ENCODE results near the gene SLC27A1. TPM values are rescaled to one million over a fixed set of nuclear protein-coding genes. Genes with fewer than 3 reads are reported as not detected.

Gene SLC27A1
- total RNA-seq, 1 donor from 2014 or later, result 27.8 TPM

Other genes with a start within 250 kb of the SLC27A1 start
- gene OCEL1, start 244.3 kb upstream of the SLC27A1 start, total RNA-seq, result 31.6 TPM
- gene NR2F6, start 224.6 kb upstream of the SLC27A1 start, total RNA-seq, result 41.7 TPM
- 14.0 TPM for gene USHBP1, start 205.8 kb upstream of the SLC27A1 start, total RNA-seq
- gene BABAM1, start 203.1 kb upstream of the SLC27A1 start, total RNA-seq, result 67.9 TPM
- gene ANKLE1, start 188.6 kb upstream of the SLC27A1 start, total RNA-seq, result 0.64 TPM
- 17.1 TPM for gene ABHD8, start 167.1 kb upstream of the SLC27A1 start, total RNA-seq
- 84.9 TPM for gene MRPL34, start 164.7 kb upstream of the SLC27A1 start, total RNA-seq
- gene DDA1, start 161.0 kb upstream of the SLC27A1 start, total RNA-seq, result 30.4 TPM
- gene ANO8, start 135.7 kb upstream of the SLC27A1 start, total RNA-seq, result 14.6 TPM
- 17.7 TPM for gene GTPBP3, start 133.0 kb upstream of the SLC27A1 start, total RNA-seq
- 174 TPM for gene PLVAP, start 93.2 kb upstream of the SLC27A1 start, total RNA-seq
- 2.0 TPM for gene CCDC194, start 76.3 kb upstream of the SLC27A1 start, total RNA-seq
- 133 TPM for gene BST2, start 64.9 kb upstream of the SLC27A1 start, total RNA-seq
- 36.3 TPM for gene MVB12A, start 50.5 kb upstream of the SLC27A1 start, total RNA-seq
- not detected for gene TMEM221, start 21.9 kb upstream of the SLC27A1 start, total RNA-seq
- gene NXNL1, start 9.6 kb upstream of the SLC27A1 start, total RNA-seq, result not detected
- gene PGLS, start 41.1 kb downstream of the SLC27A1 start, total RNA-seq, result 78.0 TPM
- gene COLGALT1, start 85.1 kb downstream of the SLC27A1 start, total RNA-seq, result 104 TPM
- gene UNC13A, start 217.8 kb downstream of the SLC27A1 start, total RNA-seq, result 0.41 TPM
- 71.4 TPM for gene MAP1S, start 249.0 kb downstream of the SLC27A1 start, total RNA-seq

Measured in upper lobe of right lung (tissue), 1 donor.